Measurements from ENCODE around the gene PTH2.
A peak's percentile ranks its signal among the peaks of the same experiment; 100 is the strongest.

The PTH2 gene

GRCh38 chr19:49430678-49431329 is 7.6 kb upstream of the PTH2 start:
- DNase-seq: no peak

GRCh38 chr19:49430172-49430677 is 7.0 kb upstream of the PTH2 start:
- no peak for DNase-seq

GRCh38 chr19:49428547-49429451 is 5.6 kb upstream of the PTH2 start:
- DNase-seq: no peak

GRCh38 chr19:49427855-49428546 is 4.8 kb upstream of the PTH2 start:
- DNase-seq: no peak

GRCh38 chr19:49427339-49427738 is 4.1 kb upstream of the PTH2 start:
- DNase-seq: no peak

- DNase-seq: peak in 1 of 14 donors; percentile 13
These were observed 2.8 kb upstream of the PTH2 start for GRCh38 chr19:49425922-49426592.

- DNase-seq: no peak
These were observed 1.9 kb upstream of the PTH2 start, which contains the start of gene GFY for GRCh38 chr19:49425178-49425577. TSS of gene GFY (plus strand) at chr19:49425388. CDS start at chr19:49426431, 1,043 bp downstream.

GRCh38 chr19:49423985-49424303 is 703 bp upstream of the PTH2 start:
- DNase-seq: no peak

GRCh38 chr19:49422407-49423070 is 702 bp downstream of the PTH2 start:
- peak in 2 of 14 donors; percentile 2 to 74 for DNase-seq

GRCh38 chr19:49421878-49422202 is 1.4 kb downstream of the PTH2 start:
- DNase-seq: peak in 1 of 14 donors; percentile 45

GRCh38 chr19:49421039-49421877 is 2.0 kb downstream of the PTH2 start:
- DNase-seq: peak in 5 of 14 donors; percentile 0 to 94 (median 13)

GRCh38 chr19:49420227-49420626 is 3.0 kb downstream of the PTH2 start:
- no peak for DNase-seq

- DNase-seq: no peak
These were observed 4.1 kb downstream of the PTH2 start for GRCh38 chr19:49419173-49419572.

- no peak for DNase-seq
These were observed 4.7 kb downstream of the PTH2 start for GRCh38 chr19:49418511-49418910.

- no peak for DNase-seq
These were observed 6.2 kb downstream of the PTH2 start for GRCh38 chr19:49417088-49417487.

- DNase-seq: no peak
These were observed 7.4 kb downstream of the PTH2 start for GRCh38 chr19:49415810-49416200.

- DNase-seq: no peak
These were observed 8.0 kb downstream of the PTH2 start for GRCh38 chr19:49415102-49415809.

- no peak for DNase-seq
These were observed 9.0 kb downstream of the PTH2 start for GRCh38 chr19:49414256-49414655.

GRCh38 chr19:49413348-49413747 is 9.9 kb downstream of the PTH2 start:
- no peak for DNase-seq

- no peak for DNase-seq
These were observed 11.4 kb downstream of the PTH2 start for GRCh38 chr19:49411681-49412326.
